H1 (cell line): ENCODE data around the gene ENSA. TPM values are rescaled to one million over a fixed set of nuclear protein-coding genes. Genes with fewer than 3 reads are reported as not detected.
"Not testable (repeated sequence)": the region's sequence is repeated elsewhere in the genome, so short reads cannot be mapped to it uniquely, and the experiment has no call there.

ENCODE experiments used
- CTCF ChIA-PET: fragments of 300-600 bp; sonication (Branson Sonifier 250); formaldehyde crosslinking; loops from one replicate; lab custom pipeline; 2021; ENCODE audit not compliant: partially characterized antibody; lab: Charles Lee
- POLR2A ChIA-PET: fragments of 300-600 bp; sonication (Branson Sonifier 250); formaldehyde crosslinking; loops from one replicate; lab custom pipeline; 2021; ENCODE audit warnings: inconsistent platforms; ENCODE audit not compliant: partially characterized antibody; lab: Charles Lee
- DNase-seq, 2 experiments: peaks; one replicate each; pipeline versions ENCODE4 v3.0.0 to v3.0.0-alpha.2; 2010 to 2022; ENCODE audit warnings: low spot score in 2 of 2, low read depth in 1 of 2, mixed read lengths in 1 of 2
- FAIRE-seq: peaks from 2 replicates; lab custom pipeline; 2011; peaks lifted over from hg19 to GRCh38; lab: Jason Lieb, UNC
- H2AFZ ChIP-seq: 2 replicates; pipeline ENCODE4 v1.8.1; 2012; ENCODE audit warnings: low read length, inconsistent platforms
- H2AK5ac ChIP-seq: 2 replicates; pipeline ENCODE4 v1.6.1; 2013; ENCODE audit warnings: low read depth, low read length
- H2BK120ac ChIP-seq: replicated peaks from 2 replicates; pipeline ENCODE3; 2013; ENCODE audit warnings: low read depth, low read length, inconsistent platforms
- H2BK12ac ChIP-seq: 2 replicates; pipeline ENCODE4 v1.6.1; 2013; ENCODE audit warnings: low read depth, low read length
- H2BK15ac ChIP-seq: 2 replicates; pipeline ENCODE4 v1.6.1; 2013; ENCODE audit warnings: low read length
- H2BK20ac ChIP-seq: 2 replicates; pipeline ENCODE4 v1.6.1; 2013; ENCODE audit warnings: low read length
- H2BK5ac ChIP-seq: 2 replicates; pipeline ENCODE4 v1.6.1; 2013; ENCODE audit warnings: low read depth, low read length
- H3K14ac ChIP-seq: 2 replicates; pipeline ENCODE4 v1.6.1; 2013; ENCODE audit warnings: inconsistent platforms; ENCODE audit not compliant: insufficient read length
- H3K18ac ChIP-seq: 2 replicates; pipeline ENCODE4 v1.6.1; 2013; ENCODE audit warnings: low read length; ENCODE audit errors: extremely low read depth
- H3K23ac ChIP-seq: 2 replicates; pipeline ENCODE4 v1.6.1; 2013; ENCODE audit warnings: inconsistent platforms; ENCODE audit not compliant: insufficient read length
- H3K23me2 ChIP-seq: 2 replicates; pipeline ENCODE4 v1.6.1; 2013; ENCODE audit warnings: low read depth, low read length
- H3K27ac ChIP-seq: 2 replicates; pipeline ENCODE4 v1.6.1; 2011; ENCODE audit warnings: low read depth, low read length, inconsistent platforms
- H3K27me3 ChIP-seq, 4 experiments: replicated peaks in 1 of 4; 1 replicate in 1 of 4; 2 replicates in 3 of 4; pipeline versions ENCODE4 v1.6.1 to v1.8.1; 2011 to 2013; ENCODE audit warnings: low read length in 3 of 4, mild to moderate bottlenecking in 3 of 4, inconsistent platforms in 2 of 4, mixed read lengths in 2 of 4, moderate library complexity in 1 of 4; ENCODE audit not compliant: control insufficient read depth in 3 of 4, insufficient read depth in 3 of 4; ENCODE audit errors: extremely low read depth in 1 of 4
- H3K36me3 ChIP-seq, 4 experiments: 2 replicates each; pipeline versions ENCODE4 v1.6.1 to v1.8.1; 2011 to 2013; ENCODE audit warnings: mild to moderate bottlenecking in 4 of 4, low read length in 3 of 4, moderate library complexity in 2 of 4, control low read depth in 1 of 4, inconsistent platforms in 1 of 4; ENCODE audit not compliant: insufficient read depth in 4 of 4, control insufficient read depth in 2 of 4
- H3K4ac ChIP-seq: replicated peaks from 2 replicates; pipeline ENCODE3; 2013; ENCODE audit warnings: low read length, low read depth, mixed read lengths, inconsistent platforms; ENCODE audit not compliant: insufficient read length
- H3K4me1 ChIP-seq, 4 experiments: replicated peaks in 1 of 4; 1 replicate in 1 of 4; 2 replicates in 3 of 4; pipeline versions ENCODE4 v1.6.1 to v1.8.1; 2011 to 2013; ENCODE audit warnings: low read length in 3 of 4, inconsistent platforms in 2 of 4, mixed read lengths in 1 of 4; ENCODE audit not compliant: insufficient read depth in 4 of 4, control insufficient read depth in 3 of 4
- H3K4me2 ChIP-seq, 2 experiments: 2 replicates each; pipeline versions ENCODE4 v1.6.1 to v1.8.1; 2011 to 2013; ENCODE audit warnings: low read depth in 2 of 2, low read length in 2 of 2, control low read depth in 1 of 2, inconsistent platforms in 1 of 2, mild to moderate bottlenecking in 1 of 2; ENCODE audit not compliant: insufficient read depth in 1 of 2
- H3K4me3 ChIP-seq, 4 experiments: fragments of 200-600, 300-600 bp in 1 of 4; sonication (generic), shearing (Covaris generic), sonication (Bioruptor Twin) in 1 of 4; 2 replicates each; pipeline versions ENCODE4 v1.5.1 to v1.8.1; 2011 to 2016; ENCODE audit warnings: low read length in 4 of 4, low read depth in 3 of 4, control low read depth in 2 of 4, inconsistent platforms in 2 of 4, mild to moderate bottlenecking in 2 of 4, mixed read lengths in 1 of 4, moderate library complexity in 1 of 4; ENCODE audit not compliant: insufficient read depth in 2 of 4; ENCODE audit errors: extremely low read depth in 1 of 4
- H3K56ac ChIP-seq: replicated peaks from 2 replicates; pipeline ENCODE3; 2013; ENCODE audit warnings: low read depth, mild to moderate bottlenecking, mixed read lengths, low read length, inconsistent platforms; ENCODE audit not compliant: insufficient read length
- H3K79me1 ChIP-seq: 2 replicates; pipeline ENCODE4 v1.6.1; 2013; ENCODE audit warnings: low read depth, low read length, control low read depth
- H3K79me2 ChIP-seq, 2 experiments: 2 replicates each; pipeline versions ENCODE4 v1.6.1 to v1.8.1; 2012 to 2013; ENCODE audit warnings: low read length in 2 of 2, mild to moderate bottlenecking in 2 of 2, inconsistent platforms in 1 of 2; ENCODE audit not compliant: insufficient read depth in 2 of 2, control insufficient read depth in 1 of 2
- H3K9ac ChIP-seq, 4 experiments: replicated peaks in 1 of 4; 1 replicate in 1 of 4; 2 replicates in 3 of 4; pipeline versions ENCODE4 v1.6.1 to v1.8.1; 2011 to 2013; ENCODE audit warnings: low read depth in 3 of 4, low read length in 3 of 4, control low read depth in 2 of 4, mild to moderate bottlenecking in 2 of 4, moderate library complexity in 2 of 4, inconsistent platforms in 1 of 4; ENCODE audit errors: extremely low read depth in 1 of 4
- H3K9me3 ChIP-seq, 2 experiments: 2 replicates each; pipeline versions ENCODE4 v1.6.1 to v1.8.1; 2012 to 2013; ENCODE audit warnings: mild to moderate bottlenecking in 2 of 2, moderate library complexity in 2 of 2, control low read depth in 1 of 2, inconsistent platforms in 1 of 2, low read depth in 1 of 2, low read length in 1 of 2, mixed read lengths in 1 of 2; ENCODE audit not compliant: insufficient read depth in 2 of 2
- H4K20me1 ChIP-seq, 2 experiments: replicated peaks in 1 of 2; 2 replicates each; pipeline versions ENCODE3 to v1.8.1; 2011 to 2013; ENCODE audit warnings: inconsistent platforms in 2 of 2, low read length in 2 of 2, mild to moderate bottlenecking in 1 of 2; ENCODE audit not compliant: insufficient read depth in 2 of 2, control insufficient read depth in 1 of 2
- H4K5ac ChIP-seq: 2 replicates; pipeline ENCODE4 v1.6.1; 2013; ENCODE audit warnings: low read length, low read depth, mixed read lengths, inconsistent platforms; ENCODE audit not compliant: insufficient read length
- H4K8ac ChIP-seq: 2 replicates; pipeline ENCODE4 v1.8.0; 2013; ENCODE audit warnings: mild to moderate bottlenecking, moderate library complexity, low read length, inconsistent platforms; ENCODE audit not compliant: insufficient read depth; ENCODE audit errors: extremely low read depth
- H4K91ac ChIP-seq: replicated peaks from 2 replicates; pipeline ENCODE3; 2013; ENCODE audit warnings: low read length, mixed read lengths, inconsistent platforms; ENCODE audit not compliant: insufficient read length
- WGBS, 2 experiments: shearing (Covaris generic) in 1 of 2; methylation state at CpG; one replicate each; pipeline versions ENCODE4 v1.1.6 to v1.1.7; 2013 to 2015; ENCODE audit warnings: low lambda C conversion rate in 2 of 2, mixed read lengths in 2 of 2, inconsistent platforms in 1 of 2, low coverage in 1 of 2, missing lambda C conversion rate in 1 of 2; ENCODE audit not compliant: insufficient replicate concordance in 2 of 2, insufficient coverage in 1 of 2, insufficient read length in 1 of 2; ENCODE audit errors: extremely low coverage in 1 of 2, missing lambda C conversion rate in 1 of 2; 5-methylcytosine and 5-hydroxymethylcytosine counted together
- polyA plus RNA-seq, 7 experiments: library from polyadenylated mRNA; depleted of rRNA in 3 of 7; stranded (reverse) in 5 of 7; unstranded in 2 of 7; fragments of >200 nt in 5 of 7; fragments of 200-250 nt in 2 of 7; gene quantifications; 1 replicate in 5 of 7; 2 replicates in 1 of 7; 4 replicates in 1 of 7; pipeline versions ENCODE4 v1.2.1 to v1.2.3, GENCODE V29; 2011 to 2013; ENCODE audit warnings: missing spikeins in 2 of 7, mixed read lengths in 2 of 7
- total RNA-seq: library from RNA; stranded (reverse); fragmentation: NEBNext Ultra II Directional; extraction: Animal tissue kit (Norgen Biotek cat#: 25700); gene quantifications from 2 replicates; pipeline ENCODE4 v1.2.1, GENCODE V29; 2021

Gene ENSA
- total and polyA plus RNA-seq, 2 of the 8 experiments (the other 6 are each of a cell fraction or from before 2014, with no cell fraction given), result 48.2 to 229 TPM

DNA sequence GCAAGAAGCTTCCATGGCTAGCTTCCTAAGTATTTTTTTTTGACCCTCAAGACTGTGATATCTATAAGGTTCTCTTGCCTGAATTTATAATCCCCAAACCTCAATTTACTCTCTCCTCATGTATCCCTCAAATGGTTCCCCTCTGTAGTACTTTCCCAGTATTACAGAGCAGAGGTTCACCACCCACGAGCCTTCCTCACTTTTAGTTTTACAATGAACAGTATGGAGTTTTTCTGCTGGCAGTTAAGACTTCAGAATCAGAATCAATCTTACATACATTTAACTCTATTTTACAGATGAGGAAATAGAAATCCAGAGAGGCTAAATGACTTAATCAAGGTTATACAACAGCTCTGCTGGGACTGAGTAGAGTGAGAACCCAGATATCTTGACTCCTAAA lies 4.9 kb downstream of the ENSA start:
- not testable (repeated sequence) for H2BK15ac ChIP-seq, H2AK5ac ChIP-seq, H2AFZ ChIP-seq, H3K9me3 ChIP-seq, FAIRE-seq, H3K27ac ChIP-seq, H3K18ac ChIP-seq, DNase-seq, H3K4me2 ChIP-seq, H2BK12ac ChIP-seq, H4K5ac ChIP-seq, H3K4me1 ChIP-seq, H4K91ac ChIP-seq, H4K20me1 ChIP-seq, H3K9ac ChIP-seq, H2BK20ac ChIP-seq, H3K4ac ChIP-seq, H2BK5ac ChIP-seq, H3K27me3 ChIP-seq, H3K14ac ChIP-seq, H3K23ac ChIP-seq, H4K8ac ChIP-seq, H3K23me2 ChIP-seq, H3K4me3 ChIP-seq, H2BK120ac ChIP-seq, H3K56ac ChIP-seq, H3K79me1 ChIP-seq
- peaks cover 0 to 33% of the 10 kb centered on the region in 2 experiments; a peak in 2 of 4 replicates for H3K79me2 ChIP-seq
- peaks cover 31 to 64% (median 56%) of the 10 kb centered on the region in 4 experiments for H3K36me3 ChIP-seq
- WGBS, 2 experiments, result 89% methylated on average over 1 of the region's 1 CpG; no CpG with 5 or more reads in 1 of the 2 experiments
- POLR2A ChIA-PET, result interaction anchor here (0.7 to 43.5 kb wide), 5 partner anchors 10 to 55 kb away, joined by 3 to 1380 read pairs (median 4); partner anchors contain the start of genes ADAMTSL4 and MCL1
- CTCF ChIA-PET, result interaction anchor here (0.6 to 0.9 kb wide), 2 partner anchors 65 to 188 kb away, joined by 3 to 4 read pairs; no protein-coding TSS in a partner anchor

DNA sequence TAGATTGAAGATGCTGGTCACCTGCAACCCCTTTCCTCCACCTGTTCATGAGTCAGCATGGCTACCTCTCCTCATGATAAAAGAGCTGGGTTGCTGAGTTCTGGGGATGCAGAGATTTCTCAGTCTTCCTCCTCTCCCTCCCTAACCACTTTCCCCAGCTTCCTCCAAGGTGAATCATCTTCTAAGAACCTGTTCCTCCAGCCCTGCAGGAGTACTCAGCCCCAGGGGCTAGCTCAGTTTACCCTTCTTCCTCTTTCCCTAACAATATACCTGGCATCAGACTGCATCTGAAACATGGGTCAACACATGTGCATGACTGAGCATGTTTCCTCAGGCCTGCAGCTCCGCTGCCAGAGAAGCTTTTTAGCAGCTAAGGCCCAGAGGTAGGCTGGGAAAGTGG lies 5.3 kb downstream of the ENSA start:
- not testable (repeated sequence) for H3K4me3 ChIP-seq, H3K9me3 ChIP-seq, H3K9ac ChIP-seq, H3K79me1 ChIP-seq, H3K4ac ChIP-seq, H3K27me3 ChIP-seq, H2BK12ac ChIP-seq, H2BK20ac ChIP-seq, H3K23me2 ChIP-seq, H4K20me1 ChIP-seq, H3K14ac ChIP-seq, H4K8ac ChIP-seq, H3K4me1 ChIP-seq, FAIRE-seq, H2AK5ac ChIP-seq, H3K56ac ChIP-seq, H3K18ac ChIP-seq, H3K27ac ChIP-seq, H3K23ac ChIP-seq, H3K4me2 ChIP-seq, DNase-seq, H2AFZ ChIP-seq, H2BK15ac ChIP-seq, H2BK120ac ChIP-seq, H4K5ac ChIP-seq, H4K91ac ChIP-seq, H2BK5ac ChIP-seq
- H3K79me2 ChIP-seq, result peaks cover 0 to 33% of the 10 kb centered on the region in 2 experiments; a peak in 2 of 4 replicates
- 88% methylated on average over 1 of the region's 1 CpG; no CpG with 5 or more reads in 1 of the 2 experiments for WGBS, 2 experiments
- peaks cover 35 to 68% (median 60%) of the 10 kb centered on the region in 4 experiments for H3K36me3 ChIP-seq
- ChIA-PET CTCF (interaction anchor here (0.6 to 0.9 kb wide), 2 partner anchors 64 to 188 kb away, joined by 3 to 4 read pairs; no protein-coding TSS in a partner anchor), POLR2A (interaction anchor here (0.6 to 43.5 kb wide), 5 partner anchors 10 to 147 kb away, joined by 3 to 1380 read pairs (median 4); partner anchors contain the start of genes ADAMTSL4 and MCL1)
